PC-3 (cell line): ENCODE measurements around the gene TMEM131L. TPM values are rescaled to one million over a fixed set of nuclear protein-coding genes. Genes with fewer than 3 reads are reported as not detected.
"Not testable (repeated sequence)": the region's sequence is repeated elsewhere in the genome, so short reads cannot be mapped to it uniquely, and the experiment has no call there.

Experiments used
- ATAC-seq: fragments of 200-7000 bp; cut with Tn5 transposase; 2 replicates; pipeline ENCODE4 v1.9.1; 2020; ENCODE audit warnings: mild to moderate bottlenecking, moderate library complexity
- BruUV-seq: library from RNA; stranded (reverse); fragments of 400-500 nt; replicated peaks from 2 replicates; lab custom pipeline; 2021; lab: Mats Ljungman, UMichigan
- CTCF ChIA-PET: fragments of 300-600 bp; sonication (Branson Sonifier 250); formaldehyde crosslinking; loops from one replicate; lab custom pipeline; 2022; ENCODE audit warnings: antibody characterized with exemption; lab: Charles Lee
- POLR2A ChIA-PET: fragments of 300-600 bp; sonication (Branson Sonifier 250); formaldehyde crosslinking; loops from one replicate; lab custom pipeline; 2022; ENCODE audit warnings: antibody characterized with exemption; ENCODE audit not compliant: unreplicated experiment; lab: Charles Lee
- DNase-seq: peaks from one replicate; pipeline ENCODE4 v3.0.0-alpha.2; 2015
- H2AFZ ChIP-seq: fragments of 300-600 bp; sonication (generic); 2 replicates; pipeline ENCODE4 v1.6.0; 2016; ENCODE audit warnings: antibody characterized with exemption, low read length
- H3F3A ChIP-seq: fragments of 300-600 bp; sonication (generic); one replicate; pipeline ENCODE4 v1.6.0; 2017; ENCODE audit warnings: antibody characterized with exemption, low read length, control low read depth, mild to moderate bottlenecking; ENCODE audit not compliant: unreplicated experiment
- H3K27ac ChIP-seq: fragments of 300-600 bp; sonication (generic); 2 replicates; pipeline ENCODE4 v1.5.1; 2016; ENCODE audit warnings: mild to moderate bottlenecking, low read length
- H3K27me3 ChIP-seq: fragments of 300-600 bp; sonication (generic); 2 replicates; pipeline ENCODE4 v1.6.1; 2016; ENCODE audit warnings: low read length, mixed read lengths
- H3K36me3 ChIP-seq: fragments of 300-600 bp; sonication (generic); 2 replicates; pipeline ENCODE4 v1.6.1; 2016; ENCODE audit warnings: low read depth, mixed run types, low read length, mixed read lengths
- H3K4me1 ChIP-seq: fragments of 300-600 bp; sonication (generic); 2 replicates; pipeline ENCODE4 v1.5.1; 2016; ENCODE audit warnings: low read length; ENCODE audit not compliant: insufficient read depth
- H3K4me2 ChIP-seq: fragments of 300-600 bp; sonication (generic); 2 replicates; pipeline ENCODE4 v1.6.0; 2016; ENCODE audit warnings: low read length
- H3K4me3 ChIP-seq: fragments of 300-600 bp; sonication (generic); 2 replicates; pipeline ENCODE4 v1.5.1; 2016; ENCODE audit warnings: mild to moderate bottlenecking, low read length, mixed read lengths
- H3K79me2 ChIP-seq: fragments of 300-600 bp; sonication (generic); 2 replicates; pipeline ENCODE4 v1.6.1; 2017; ENCODE audit warnings: low read length, mixed read lengths
- H3K9ac ChIP-seq: fragments of 300-600 bp; sonication (generic); 2 replicates; pipeline ENCODE4 v1.6.0; 2016; ENCODE audit warnings: mild to moderate bottlenecking, low read length
- H3K9me2 ChIP-seq: fragments of 300-600 bp; sonication (generic); replicated peaks from 2 replicates; pipeline ENCODE4 v1.6.1; 2016; ENCODE audit warnings: mixed run types, low read length, mixed read lengths
- H3K9me3 ChIP-seq: fragments of 300-600 bp; sonication (generic); 2 replicates; pipeline ENCODE4 v1.6.1; 2016; ENCODE audit warnings: low read length, mixed read lengths
- H4K20me1 ChIP-seq: fragments of 300-600 bp; sonication (generic); 2 replicates; pipeline ENCODE4 v1.6.1; 2016; ENCODE audit warnings: low read length, mixed read lengths
- EZH2 ChIP-seq: fragments of 300-600 bp; sonication (generic); IDR thresholded peaks from one replicate; pipeline ENCODE4 v1.6.1; 2017; ENCODE audit warnings: antibody characterized with exemption, mild to moderate bottlenecking, low read length; ENCODE audit not compliant: unreplicated experiment
- EZH2phosphoT487 ChIP-seq: fragments of 300-600 bp; sonication (generic); IDR thresholded peaks from 2 replicates; pipeline ENCODE4 v1.6.1; 2018; ENCODE audit warnings: mild to moderate bottlenecking, antibody characterized with exemption, low read length, borderline replicate concordance
- intact Hi-C: fragments of 100-400 bp; cut with micrococcal nuclease; formaldehyde crosslinking; loops from 2 replicates; pipeline ENCODE4 v1.9.0; 2023
- total RNA-seq: library from RNA; depleted of rRNA; stranded (reverse); fragments of >200 nt; gene quantifications from 2 replicates; pipeline ENCODE4 v1.2.3, GENCODE V29; 2014
- TF ChIP-seq, protein P1 (sequence below): fragments of 300-600 bp; sonication (generic); conservative IDR thresholded peaks from 2 replicates; pipeline ENCODE4 v1.5.1; 2017; ENCODE audit warnings: antibody characterized with exemption, low read depth, mild to moderate bottlenecking, low read length

The TMEM131L gene
- total RNA-seq, 1 experiment from 2014 or later: 7.7 TPM

DNA sequence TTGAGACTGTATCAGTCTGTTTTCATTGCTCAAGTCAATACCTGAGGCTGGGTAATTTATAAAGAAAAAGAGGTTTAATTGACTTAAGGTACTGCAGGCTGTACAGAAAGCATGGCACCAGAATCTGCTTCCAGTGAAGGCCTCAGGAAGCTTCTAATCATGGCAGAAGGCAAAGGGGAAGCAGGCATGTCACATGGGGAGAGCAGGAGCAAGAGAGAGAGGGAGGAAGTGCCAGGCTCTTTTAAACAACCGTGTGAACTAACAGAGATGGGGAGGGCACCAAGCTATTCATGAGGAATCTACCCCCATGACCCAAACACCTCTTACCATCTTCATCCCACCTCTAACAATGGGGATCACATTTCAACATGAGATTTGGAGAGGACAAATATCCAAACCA lies 7.2 kb upstream of the TMEM131L start:
- Histone ChIP-seq H3K9me3 (no peaks in the 10 kb centered on the region), H3K27ac (no peak overlapping the region), H3K9me2 (no peaks in the 10 kb centered on the region), H3K79me2 (no peaks in the 10 kb centered on the region), H3K36me3 (no peaks in the 10 kb centered on the region), H3K4me2 (no peak overlapping the region), H3K4me3 (no peak overlapping the region), H3K4me1 (no peaks in the 10 kb centered on the region; the same call in 1 of the 2 replicates), H2AFZ (no peak overlapping the region), H3K9ac (no peak overlapping the region), H4K20me1 (no peaks in the 10 kb centered on the region), H3F3A (no peaks in the 10 kb centered on the region), H3K27me3 (no peaks in the 10 kb centered on the region)
- ChIA-PET CTCF (no interaction called here), POLR2A (no interaction called here)
- no peak for ATAC-seq
- TF ChIP-seq EZH2 (no peak), EZH2phosphoT487 (no peak)
- TF ChIP-seq, protein P1, sequence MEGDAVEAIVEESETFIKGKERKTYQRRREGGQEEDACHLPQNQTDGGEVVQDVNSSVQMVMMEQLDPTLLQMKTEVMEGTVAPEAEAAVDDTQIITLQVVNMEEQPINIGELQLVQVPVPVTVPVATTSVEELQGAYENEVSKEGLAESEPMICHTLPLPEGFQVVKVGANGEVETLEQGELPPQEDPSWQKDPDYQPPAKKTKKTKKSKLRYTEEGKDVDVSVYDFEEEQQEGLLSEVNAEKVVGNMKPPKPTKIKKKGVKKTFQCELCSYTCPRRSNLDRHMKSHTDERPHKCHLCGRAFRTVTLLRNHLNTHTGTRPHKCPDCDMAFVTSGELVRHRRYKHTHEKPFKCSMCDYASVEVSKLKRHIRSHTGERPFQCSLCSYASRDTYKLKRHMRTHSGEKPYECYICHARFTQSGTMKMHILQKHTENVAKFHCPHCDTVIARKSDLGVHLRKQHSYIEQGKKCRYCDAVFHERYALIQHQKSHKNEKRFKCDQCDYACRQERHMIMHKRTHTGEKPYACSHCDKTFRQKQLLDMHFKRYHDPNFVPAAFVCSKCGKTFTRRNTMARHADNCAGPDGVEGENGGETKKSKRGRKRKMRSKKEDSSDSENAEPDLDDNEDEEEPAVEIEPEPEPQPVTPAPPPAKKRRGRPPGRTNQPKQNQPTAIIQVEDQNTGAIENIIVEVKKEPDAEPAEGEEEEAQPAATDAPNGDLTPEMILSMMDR: no peak
- DNase-seq: no peak
- BruUV-seq: no TSS peak
- intact Hi-C loops: no loop called here

DNA sequence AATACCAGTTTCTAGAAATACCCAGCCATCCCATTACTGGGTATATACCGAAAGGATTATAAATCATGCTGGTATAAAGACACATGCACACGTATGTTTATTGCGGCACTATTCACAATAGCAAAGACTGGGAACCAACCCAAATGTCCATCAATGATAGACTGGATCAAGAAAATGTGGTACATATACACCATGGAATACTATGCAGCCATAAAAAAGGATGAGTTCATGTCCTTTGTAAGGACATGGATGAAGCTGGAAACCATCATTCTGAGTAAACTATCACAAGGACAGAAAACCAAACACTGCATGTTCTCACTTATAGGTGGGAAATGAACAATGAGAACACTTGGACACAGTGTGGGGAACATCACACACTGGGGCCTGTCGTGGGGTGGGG lies 4.6 kb upstream of the TMEM131L start:
- H4K20me1 ChIP-seq, H3K79me2 ChIP-seq, H3K27me3 ChIP-seq, H3F3A ChIP-seq, H2AFZ ChIP-seq, H3K9me3 ChIP-seq, ATAC-seq, DNase-seq, BruUV-seq, H3K9ac ChIP-seq, H3K36me3 ChIP-seq, H3K4me3 ChIP-seq, H3K9me2 ChIP-seq, POLR2A ChIA-PET, CTCF ChIA-PET, H3K27ac ChIP-seq, H3K4me2 ChIP-seq: not testable (repeated sequence)
- intact Hi-C loops: loop anchor here (10.0 kb wide), 1 partner anchor 117 kb away; the partner anchor contains the start of gene MND1
- H3K4me1 ChIP-seq: peaks cover 10% of the 10 kb centered on the region

DNA sequence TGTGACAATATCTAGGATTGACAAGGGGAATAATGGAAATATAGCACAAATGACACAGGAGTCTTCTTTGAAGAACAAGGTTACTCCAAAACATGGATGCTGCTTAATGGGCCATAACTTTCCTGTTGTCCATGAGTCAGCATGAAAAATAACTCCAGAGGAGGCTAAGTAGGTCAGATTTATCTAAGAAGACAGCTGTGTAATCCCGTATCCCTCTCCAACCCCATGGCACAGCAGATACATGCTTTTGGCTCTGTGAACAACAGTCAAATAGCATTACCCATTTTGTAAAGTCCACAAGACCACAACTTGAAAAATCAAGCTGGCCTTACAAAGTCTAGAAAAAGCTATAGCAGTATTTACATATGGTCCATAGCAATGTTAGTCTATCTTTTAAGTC lies 2.1 kb upstream of the TMEM131L start:
- no peak overlapping the region for H3K4me2 ChIP-seq
- H3K79me2 ChIP-seq: peaks cover 20% of the 10 kb centered on the region
- intact Hi-C loops: loop anchor here (10.0 kb wide), 1 partner anchor 119 kb away; the partner anchor contains the start of gene MND1
- peak; percentile 12 for DNase-seq
- ChIA-PET POLR2A (no interaction called here), CTCF (no interaction called here)
- H3K27me3 ChIP-seq: no peaks in the 10 kb centered on the region
- H2AFZ ChIP-seq: no peak overlapping the region
- H3K27ac ChIP-seq: no peak overlapping the region
- no peaks in the 10 kb centered on the region for H3K9me2 ChIP-seq
- no peak for ATAC-seq
- no peak overlapping the region for H3K4me3 ChIP-seq
- no peaks in the 10 kb centered on the region for H3F3A ChIP-seq
- no TSS peak for BruUV-seq
- H3K9me3 ChIP-seq: no peaks in the 10 kb centered on the region
- H3K9ac ChIP-seq: no peak overlapping the region
- TF ChIP-seq, protein P1: no peak
- TF ChIP-seq EZH2phosphoT487 (no peak), EZH2 (no peak)
- peaks cover 20% of the 10 kb centered on the region for H3K4me1 ChIP-seq
- H4K20me1 ChIP-seq: no peaks in the 10 kb centered on the region
- no peaks in the 10 kb centered on the region for H3K36me3 ChIP-seq
